Activated naive CD8-positive, alpha-beta T cell treated with anti-CD3 and anti-CD28 coated beads, Interleukin-2, amount 10 ng/mL, durations not matched to agents 7 days and 5 days (primary cell): ENCODE measurements around the gene MAP2K6. TPM values are rescaled to one million over a fixed set of nuclear protein-coding genes. Genes with fewer than 3 reads are reported as not detected.

Source experiments
- ATAC-seq: fragments of 150-1000 bp; cut with Tn5 transposase; one replicate; pipeline ENCODE4 v1.10.0; 2021; ENCODE audit warnings: low read depth, moderate library complexity
- POLR2A ChIA-PET: fragments of 350-600 bp; sonication (Branson Sonifier 250); formaldehyde crosslinking; loops from one replicate; lab custom pipeline; 2021; ENCODE audit warnings: antibody characterized with exemption; lab: Charles Lee
- DNase-seq: peaks from one replicate; pipeline ENCODE4 v3.0.0; 2021
- H3K27ac Mint-ChIP-seq: one replicate; pipeline ENCODE4 v1.8.0; 2022; ENCODE audit warnings: mild to moderate bottlenecking, mixed read lengths
- H3K27me3 Mint-ChIP-seq: one replicate; pipeline ENCODE4 v1.8.0; 2022; ENCODE audit warnings: mild to moderate bottlenecking, moderate library complexity, mixed read lengths
- H3K36me3 Mint-ChIP-seq: one replicate; pipeline ENCODE4 v1.8.0; 2021; ENCODE audit warnings: mild to moderate bottlenecking, mixed read lengths
- H3K4me1 Mint-ChIP-seq: one replicate; pipeline ENCODE4 v1.8.0; 2021; ENCODE audit warnings: mixed read lengths
- H3K4me3 Mint-ChIP-seq: one replicate; pipeline ENCODE4 v1.8.0; 2022; ENCODE audit warnings: mild to moderate bottlenecking, moderate library complexity, mixed read lengths
- H3K9me3 Mint-ChIP-seq: one replicate; pipeline ENCODE4 v1.8.0; 2021; ENCODE audit warnings: mixed read lengths
- total RNA-seq, 2 experiments: library from RNA; stranded (reverse); gene quantifications; one replicate each; pipeline ENCODE4 v1.2.3, GENCODE V29; 2021

The MAP2K6 gene
- total RNA-seq, 2 experiments from 2014 or later: 11.7 to 13.6 TPM

DNA sequence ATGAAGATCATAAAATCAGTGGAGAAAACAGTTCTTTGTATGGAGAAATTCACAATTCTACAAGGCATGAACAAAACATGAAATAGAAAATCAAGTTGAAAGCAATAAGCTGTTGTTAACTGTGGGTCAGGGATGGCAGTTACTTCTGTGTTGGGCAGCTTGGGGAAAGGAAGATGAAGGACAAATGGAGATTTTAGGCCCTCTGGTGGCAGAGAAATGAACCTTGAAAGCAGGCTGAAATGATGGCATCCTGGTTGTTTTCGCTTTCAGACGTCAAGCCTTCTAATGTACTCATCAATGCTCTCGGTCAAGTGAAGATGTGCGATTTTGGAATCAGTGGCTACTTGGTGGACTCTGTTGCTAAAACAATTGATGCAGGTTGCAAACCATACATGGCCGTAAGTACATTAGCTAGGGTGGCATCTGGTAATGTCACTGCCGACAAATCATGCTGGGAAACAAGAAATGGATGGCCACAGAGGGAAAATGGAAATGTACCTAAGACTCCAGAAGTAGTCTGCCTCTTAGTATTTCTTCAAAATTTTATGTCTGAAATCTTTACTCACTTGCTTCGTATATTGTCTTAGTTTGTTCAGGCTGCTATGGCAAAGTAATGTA is 108.9 kb downstream of the MAP2K6 start:
- H3K27me3 Mint-ChIP-seq: no peaks in the 10 kb centered on the region
- POLR2A ChIA-PET: interaction anchor here (0.6 kb wide), 1 partner anchor 19 kb away, joined by 3 read pairs; no protein-coding TSS in a partner anchor
- H3K9me3 Mint-ChIP-seq: no peaks in the 10 kb centered on the region
- ATAC-seq: peak; percentile 30
- H3K4me1 Mint-ChIP-seq: peaks cover 6% of the 10 kb centered on the region
- H3K36me3 Mint-ChIP-seq: peaks cover 3% of the 10 kb centered on the region
- no peak overlapping the region for H3K27ac Mint-ChIP-seq
- no peak overlapping the region for H3K4me3 Mint-ChIP-seq
- no peak for DNase-seq

DNA sequence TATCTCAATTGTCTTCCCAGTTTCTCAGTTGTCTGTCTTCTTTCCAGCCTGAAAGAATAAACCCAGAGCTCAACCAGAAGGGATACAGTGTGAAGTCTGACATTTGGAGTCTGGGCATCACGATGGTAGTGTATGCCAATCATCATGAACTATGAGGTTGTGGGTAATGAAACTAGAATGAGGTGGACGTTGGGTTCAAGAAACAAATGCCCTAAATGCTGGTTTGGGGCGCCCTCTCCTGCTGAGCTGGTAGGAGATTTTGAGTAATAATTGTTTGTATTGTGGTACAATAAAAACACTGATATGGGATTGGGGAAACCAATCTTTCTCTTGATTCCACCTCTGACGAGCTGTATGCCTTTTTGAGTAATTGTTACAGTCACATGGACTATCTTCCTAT is 110.4 kb downstream of the MAP2K6 start:
- POLR2A ChIA-PET: interaction anchor here (1.1 kb wide), 1 partner anchor 110 kb away, joined by 3 read pairs; the partner anchor contains the start of gene MAP2K6
- no peak for ATAC-seq
- Mint-ChIP-seq H3K4me1 (peaks cover 6% of the 10 kb centered on the region), H3K27ac (no peak overlapping the region), H3K27me3 (no peaks in the 10 kb centered on the region), H3K36me3 (peaks cover 3% of the 10 kb centered on the region), H3K9me3 (no peaks in the 10 kb centered on the region), H3K4me3 (no peak overlapping the region)
- DNase-seq: no peak

DNA sequence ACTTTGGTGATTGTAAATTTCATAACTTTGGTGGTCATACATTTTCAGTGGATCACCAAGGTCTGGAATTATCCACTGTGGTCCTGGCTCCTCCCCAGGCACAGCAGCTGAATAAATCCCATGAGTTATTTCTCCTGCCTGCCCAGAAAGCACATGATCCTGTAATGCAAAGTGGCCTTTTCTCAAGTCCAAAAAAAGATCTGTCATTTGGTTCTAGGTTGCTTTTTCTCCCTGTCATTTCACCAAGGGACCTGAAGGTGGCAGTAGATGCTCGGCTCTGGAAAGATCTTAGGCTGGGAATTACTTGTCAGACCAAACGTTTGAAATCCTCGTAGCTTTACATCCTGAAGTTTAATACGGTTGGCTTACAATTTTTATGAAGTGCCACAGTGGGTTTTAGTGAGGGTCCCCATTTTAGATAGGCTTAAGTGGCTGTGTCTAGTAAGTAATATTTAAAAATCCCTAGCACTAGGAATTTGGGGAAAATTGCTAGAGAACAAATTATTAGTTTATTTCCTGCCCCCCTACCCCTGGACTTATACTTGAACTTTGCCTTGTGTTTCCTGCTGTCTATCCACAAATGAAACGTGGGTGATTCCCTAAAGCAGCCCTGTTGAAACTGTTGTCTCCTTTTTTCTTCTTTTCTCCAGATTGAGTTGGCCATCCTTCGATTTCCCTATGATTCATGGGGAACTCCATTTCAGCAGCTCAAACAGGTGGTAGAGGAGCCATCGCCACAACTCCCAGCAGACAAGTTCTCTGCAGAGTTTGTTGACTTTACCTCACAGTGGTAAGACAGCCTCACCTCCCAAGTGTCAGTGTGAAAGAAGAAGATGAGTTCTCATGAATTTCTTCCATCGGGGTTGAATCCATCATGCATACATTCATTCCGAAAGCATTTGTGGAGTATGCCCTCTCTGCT is 111.7 kb downstream of the MAP2K6 start:
- no peak for DNase-seq

DNA sequence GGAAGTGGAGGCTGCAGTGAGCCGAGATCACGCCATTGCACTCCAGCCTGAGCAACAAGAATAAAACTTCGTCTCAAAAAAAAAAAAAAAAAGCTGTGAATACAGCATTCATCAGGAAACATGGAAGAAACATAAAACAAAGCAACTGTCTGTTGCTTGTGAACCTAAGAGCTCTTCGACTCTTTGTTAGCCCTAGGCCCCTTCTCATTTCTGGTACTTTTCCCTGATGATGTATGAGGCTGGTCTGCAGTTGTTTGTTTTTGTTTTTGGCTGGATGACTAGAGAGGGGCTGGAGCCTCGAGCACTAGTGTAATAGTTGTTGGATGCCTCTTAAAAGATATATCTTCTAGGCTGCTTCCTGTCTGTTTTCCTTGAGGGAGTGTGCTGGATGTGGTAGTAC is 113.5 kb downstream of the MAP2K6 start:
- Mint-ChIP-seq H3K36me3 (peaks cover 3% of the 10 kb centered on the region), H3K27ac (no peak overlapping the region), H3K4me3 (no peak overlapping the region), H3K27me3 (no peaks in the 10 kb centered on the region), H3K9me3 (no peaks in the 10 kb centered on the region), H3K4me1 (peaks cover 5% of the 10 kb centered on the region)
- no peak for ATAC-seq
- DNase-seq: no peak
- POLR2A ChIA-PET: no interaction called here

More for the DNA sequence above, 111.7 kb downstream of the MAP2K6 start:
- Mint-ChIP-seq H3K27me3 (no peaks in the 10 kb centered on the region), H3K9me3 (no peaks in the 10 kb centered on the region), H3K27ac (no peak overlapping the region), H3K4me1 (peaks cover 6% of the 10 kb centered on the region), H3K4me3 (no peak overlapping the region), H3K36me3 (peaks cover 3% of the 10 kb centered on the region)
- ATAC-seq: no peak
- POLR2A ChIA-PET: no interaction called here

DNA sequence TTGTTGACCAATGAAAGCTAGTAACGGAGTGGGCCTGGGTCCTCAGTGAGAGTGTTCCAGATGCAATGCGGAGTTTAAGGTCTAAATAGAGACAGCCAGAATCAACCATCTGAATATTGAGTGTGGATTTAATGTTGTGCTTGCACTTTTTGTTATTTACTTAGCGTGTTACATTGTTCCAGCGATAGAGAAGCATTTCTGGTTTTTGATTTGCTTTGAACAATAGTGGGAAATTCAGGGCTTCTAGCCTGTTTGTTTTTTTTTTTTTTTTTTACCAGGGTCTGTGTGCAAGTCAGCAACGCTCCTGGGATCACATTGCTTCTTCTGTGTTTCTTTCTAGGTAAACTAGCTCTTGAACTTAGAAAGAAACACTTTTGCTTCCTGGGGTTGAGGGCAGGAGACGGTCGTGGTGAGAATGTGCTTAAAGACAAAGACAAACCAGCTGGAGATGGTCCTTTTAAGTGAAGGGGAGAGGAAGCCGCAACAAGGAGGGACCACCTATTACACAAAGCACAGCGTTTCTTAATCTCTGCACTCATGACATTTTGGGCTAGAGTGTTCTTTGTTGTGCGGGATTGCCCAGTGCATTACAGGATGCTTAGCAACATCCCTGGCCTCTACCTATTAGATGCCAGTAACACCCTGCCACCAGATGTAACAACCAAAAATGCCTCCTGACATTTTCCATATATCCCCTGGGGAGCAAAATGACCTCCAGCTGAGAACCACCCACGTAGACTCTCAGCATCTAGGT is 119.2 kb downstream of the MAP2K6 start:
- peak overlapping the region; percentile 39 for H3K27ac Mint-ChIP-seq
- H3K27me3 Mint-ChIP-seq: no peaks in the 10 kb centered on the region
- peak overlapping the region; percentile 10 for H3K4me3 Mint-ChIP-seq
- H3K36me3 Mint-ChIP-seq: peaks cover 8% of the 10 kb centered on the region
- POLR2A ChIA-PET: no interaction called here
- DNase-seq: no peak
- peaks cover 1% of the 10 kb centered on the region for H3K9me3 Mint-ChIP-seq
- peaks cover 9% of the 10 kb centered on the region for H3K4me1 Mint-ChIP-seq
- no peak for ATAC-seq

DNA sequence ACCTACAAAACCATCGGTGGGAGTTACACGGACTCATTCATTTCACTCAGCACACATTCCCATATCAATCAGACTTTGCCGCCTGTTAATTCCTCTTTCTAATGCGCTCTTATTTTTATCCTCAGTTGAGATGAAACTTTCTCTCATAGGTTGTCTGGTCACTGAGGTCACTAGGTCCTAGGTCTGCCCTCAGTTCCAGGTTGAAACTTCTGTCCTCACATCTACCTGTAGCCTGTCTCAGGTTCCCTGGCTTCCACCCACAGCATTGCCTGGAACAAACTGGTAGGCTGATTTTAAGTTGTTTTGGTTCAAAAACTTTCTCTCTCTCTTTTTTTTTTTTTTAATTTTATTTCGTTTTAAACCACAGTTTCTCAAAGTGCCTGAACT is 119.7 kb downstream of the MAP2K6 start:
- Mint-ChIP-seq H3K36me3 (peaks cover 8% of the 10 kb centered on the region), H3K27ac (no peak overlapping the region), H3K4me3 (no peak overlapping the region), H3K4me1 (peaks cover 9% of the 10 kb centered on the region), H3K9me3 (peaks cover 1% of the 10 kb centered on the region), H3K27me3 (no peaks in the 10 kb centered on the region)
- POLR2A ChIA-PET: no interaction called here
- no peak for DNase-seq
- no peak for ATAC-seq

DNA sequence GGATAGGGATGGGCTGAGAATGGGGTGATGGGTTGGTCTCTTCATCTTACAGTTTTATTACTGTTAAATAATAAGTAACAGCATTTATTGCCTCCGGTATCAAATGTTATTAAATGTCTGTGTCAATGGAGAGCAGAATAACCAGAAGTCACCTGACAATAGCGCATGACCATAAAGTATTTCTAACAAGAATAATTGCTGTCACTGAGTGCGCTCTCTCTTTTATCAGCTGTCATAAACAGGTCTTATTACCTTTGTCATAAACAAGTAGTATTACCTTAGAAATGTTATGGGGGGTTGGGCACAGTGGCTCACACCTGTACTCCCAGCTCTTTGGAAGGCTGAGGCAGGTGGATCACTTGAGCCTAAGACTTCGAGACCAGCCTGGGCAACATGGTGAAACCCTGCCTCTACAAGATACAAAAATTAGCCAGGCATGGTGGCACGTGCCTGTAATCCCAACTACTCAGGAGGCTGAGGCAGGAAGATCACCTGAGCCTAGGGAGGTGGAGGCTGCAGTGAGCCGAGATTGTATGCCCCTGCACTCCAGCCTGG is 120.6 kb downstream of the MAP2K6 start:
- H3K4me3 Mint-ChIP-seq: no peak overlapping the region
- no peaks in the 10 kb centered on the region for H3K27me3 Mint-ChIP-seq
- no peak overlapping the region for H3K27ac Mint-ChIP-seq
- H3K9me3 Mint-ChIP-seq: peaks cover 1% of the 10 kb centered on the region
- DNase-seq: no peak
- H3K4me1 Mint-ChIP-seq: peaks cover 14% of the 10 kb centered on the region
- POLR2A ChIA-PET: no interaction called here
- ATAC-seq: no peak
- H3K36me3 Mint-ChIP-seq: peaks cover 8% of the 10 kb centered on the region

DNA sequence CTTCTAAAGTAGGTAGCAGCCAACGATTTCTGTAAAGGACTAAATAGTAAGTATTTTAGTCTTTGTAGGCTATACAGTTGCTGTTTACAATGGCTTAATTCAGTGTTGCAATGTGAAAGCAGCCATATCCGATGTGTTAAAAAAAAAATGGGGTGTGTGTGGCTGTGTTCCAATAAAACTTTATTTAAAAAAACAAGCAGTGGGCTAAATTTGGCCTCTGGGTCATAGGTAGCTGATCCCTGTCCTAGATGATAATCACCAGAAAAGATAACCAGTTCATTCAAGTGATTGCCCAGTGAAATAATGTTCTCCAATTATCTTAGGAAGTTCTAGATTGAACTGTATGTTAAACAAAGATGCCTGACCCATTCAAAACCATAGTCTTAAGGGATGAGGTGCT is 124.3 kb downstream of the MAP2K6 start:
- Mint-ChIP-seq H3K27ac (no peak overlapping the region), H3K4me1 (peaks cover 9% of the 10 kb centered on the region), H3K27me3 (no peaks in the 10 kb centered on the region), H3K9me3 (peaks cover 1% of the 10 kb centered on the region), H3K4me3 (no peak overlapping the region), H3K36me3 (peaks cover 13% of the 10 kb centered on the region)
- DNase-seq (no peak), ATAC-seq (no peak)
- POLR2A ChIA-PET: no interaction called here

DNA sequence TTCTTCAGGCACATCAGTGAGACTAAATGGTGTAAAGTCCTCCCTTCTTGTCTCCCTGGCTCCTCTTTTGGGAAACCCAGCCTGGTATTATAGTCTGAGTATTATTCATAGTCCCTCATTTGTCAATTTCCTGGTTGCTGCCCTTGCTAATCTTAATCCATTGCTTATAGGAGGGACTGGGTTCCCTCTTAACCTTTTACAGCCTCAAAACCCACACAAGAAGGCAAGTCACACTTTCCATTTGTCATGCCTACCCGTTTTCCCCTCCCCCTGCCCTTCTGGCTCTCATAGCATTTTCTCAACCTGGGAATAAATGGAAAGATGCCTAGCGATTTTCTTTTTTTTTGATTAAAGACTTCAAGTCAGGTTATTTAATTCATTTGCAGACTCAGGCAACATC is 124.8 kb downstream of the MAP2K6 start:
- no peak overlapping the region for H3K27ac Mint-ChIP-seq
- H3K36me3 Mint-ChIP-seq: peaks cover 13% of the 10 kb centered on the region
- H3K27me3 Mint-ChIP-seq: no peaks in the 10 kb centered on the region
- no peak overlapping the region for H3K4me3 Mint-ChIP-seq
- H3K4me1 Mint-ChIP-seq: peaks cover 5% of the 10 kb centered on the region
- DNase-seq (no peak), ATAC-seq (no peak)
- H3K9me3 Mint-ChIP-seq: peaks cover 1% of the 10 kb centered on the region
- POLR2A ChIA-PET: no interaction called here

DNA sequence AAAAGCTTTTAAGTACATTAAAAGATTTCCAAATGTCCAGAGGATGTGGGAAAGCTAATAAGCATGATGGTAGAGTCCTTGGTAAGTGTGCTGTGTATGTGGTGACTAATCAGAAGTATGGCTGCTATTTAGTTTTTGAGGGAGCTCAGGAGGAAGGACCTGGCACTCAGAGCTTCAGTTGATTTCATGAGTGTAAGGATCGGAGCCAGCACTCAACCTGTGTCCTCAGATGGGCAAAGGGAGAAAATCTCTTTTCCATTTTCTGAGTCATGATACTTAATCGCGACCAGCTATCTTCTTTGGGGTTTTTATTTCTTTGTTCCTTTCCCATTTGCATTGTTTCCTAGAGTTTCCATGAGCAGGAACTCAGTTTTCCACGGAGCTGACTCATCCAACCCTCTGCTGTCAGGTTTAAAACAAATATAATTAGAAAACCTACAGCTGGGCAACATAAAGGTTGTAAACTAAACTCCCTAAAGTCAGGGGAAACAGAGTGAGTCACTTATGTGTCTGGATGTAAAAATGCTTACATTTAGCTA is 125.4 kb downstream of the MAP2K6 start:
- Mint-ChIP-seq H3K27ac (no peak overlapping the region), H3K9me3 (peaks cover 1% of the 10 kb centered on the region), H3K36me3 (peaks cover 13% of the 10 kb centered on the region), H3K4me3 (no peak overlapping the region), H3K27me3 (no peaks in the 10 kb centered on the region), H3K4me1 (peaks cover 5% of the 10 kb centered on the region)
- DNase-seq: no peak
- ATAC-seq: no peak
- POLR2A ChIA-PET: no interaction called here

DNA sequence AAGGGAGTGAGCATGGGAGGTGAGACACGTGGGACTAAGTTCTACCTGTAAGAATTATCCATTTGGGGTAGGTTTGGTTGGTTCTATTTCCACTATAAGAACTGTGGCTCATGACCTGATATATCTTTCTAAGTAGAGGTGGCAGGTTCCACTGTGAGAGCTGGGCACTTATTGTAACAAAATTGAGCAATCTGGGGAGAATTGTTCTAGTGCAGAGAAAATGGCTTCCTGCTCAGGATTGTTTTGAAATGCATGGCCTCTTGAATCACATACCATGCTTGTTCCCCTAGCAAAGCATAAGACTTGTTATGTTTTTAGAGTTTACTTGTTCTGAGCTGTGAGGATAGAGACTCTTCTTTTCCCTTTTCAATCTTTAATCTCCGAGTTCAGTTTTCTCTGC is 125.9 kb downstream of the MAP2K6 start:
- ATAC-seq (no peak), DNase-seq (no peak)
- Mint-ChIP-seq H3K27ac (no peak overlapping the region), H3K9me3 (peaks cover 1% of the 10 kb centered on the region), H3K36me3 (peaks cover 13% of the 10 kb centered on the region), H3K4me1 (peaks cover 5% of the 10 kb centered on the region), H3K4me3 (no peak overlapping the region), H3K27me3 (no peaks in the 10 kb centered on the region)
- POLR2A ChIA-PET: no interaction called here

DNA sequence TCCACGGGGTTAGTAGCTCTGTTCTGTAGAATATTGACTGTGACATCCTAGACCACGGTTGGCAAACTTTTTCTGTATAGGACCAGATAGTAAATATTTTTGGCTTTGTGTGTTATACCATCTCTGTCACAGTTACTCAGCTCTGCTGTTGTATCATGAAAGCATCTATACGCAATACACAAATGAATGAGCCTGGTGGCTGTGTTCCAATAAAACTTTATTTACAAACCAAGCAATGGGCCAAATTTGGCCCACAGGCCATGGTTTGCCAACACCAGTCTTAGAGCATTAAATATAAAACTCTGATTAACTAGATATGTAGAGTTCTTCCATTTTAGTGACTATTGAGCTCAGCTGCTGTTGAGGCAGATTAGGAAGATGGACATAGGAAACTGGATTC is 132.7 kb downstream of the MAP2K6 start:
- DNase-seq (no peak), ATAC-seq (no peak)
- POLR2A ChIA-PET: no interaction called here
- Mint-ChIP-seq H3K4me1 (no peaks in the 10 kb centered on the region), H3K9me3 (no peaks in the 10 kb centered on the region), H3K36me3 (peaks cover 4% of the 10 kb centered on the region), H3K27me3 (no peaks in the 10 kb centered on the region), H3K4me3 (no peak overlapping the region), H3K27ac (no peak overlapping the region)

DNA sequence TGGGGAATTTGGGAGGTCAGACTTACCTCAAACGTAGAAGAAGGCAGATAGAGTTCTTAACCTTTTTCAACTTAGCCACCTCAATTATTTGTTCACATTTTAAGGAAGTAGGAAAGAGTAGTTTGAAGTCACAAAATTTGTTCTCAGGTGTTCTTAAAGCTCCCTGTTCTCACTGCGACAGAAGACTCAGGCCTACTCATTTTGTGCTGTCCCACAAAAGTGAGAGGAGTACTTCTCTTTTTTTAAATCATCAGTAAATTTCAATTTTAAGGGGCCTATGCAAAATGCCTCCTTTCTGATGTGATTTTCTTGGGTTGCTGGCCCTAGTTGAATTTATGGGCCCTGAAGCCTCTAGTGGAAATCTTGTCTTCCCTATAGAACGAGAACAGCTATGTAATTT is 133.4 kb downstream of the MAP2K6 start:
- Mint-ChIP-seq H3K27me3 (no peaks in the 10 kb centered on the region), H3K36me3 (peaks cover 1% of the 10 kb centered on the region), H3K27ac (no peak overlapping the region), H3K4me3 (no peak overlapping the region), H3K4me1 (no peaks in the 10 kb centered on the region), H3K9me3 (no peaks in the 10 kb centered on the region)
- DNase-seq (no peak), ATAC-seq (no peak)
- POLR2A ChIA-PET: no interaction called here
